Neural cell (in vitro differentiated cells): ENCODE measurements around the gene KCNIP4. TPM values are rescaled to one million over a fixed set of nuclear protein-coding genes. Genes with fewer than 3 reads are reported as not detected.

Experiments used
- H2AFZ ChIP-seq: fragments of 200-600, 300-800 bp; sonication (generic), shearing (Covaris generic); 2 replicates; pipeline ENCODE4 v1.6.0; 2014; ENCODE audit warnings: low read depth, mild to moderate bottlenecking, antibody characterized with exemption, low read length, moderate library complexity
- H3F3A ChIP-seq: fragments of 200-600 bp; shearing (Covaris generic); 2 replicates; pipeline ENCODE4 v1.6.1; 2016; ENCODE audit warnings: mild to moderate bottlenecking, moderate library complexity, mixed read lengths, antibody characterized with exemption, low read length; ENCODE audit not compliant: insufficient read depth, poor library complexity, severe bottlenecking
- H3K27ac ChIP-seq: fragments of 200-600, 300-800 bp; sonication (generic), shearing (Covaris generic); 2 replicates; pipeline ENCODE4 v1.5.1; 2014; ENCODE audit warnings: mild to moderate bottlenecking, low read length, moderate library complexity
- H3K27me3 ChIP-seq: fragments of 300-800, 200-600 bp; sonication (generic), shearing (Covaris generic); 2 replicates; pipeline ENCODE4 v1.6.0; 2014; ENCODE audit warnings: mild to moderate bottlenecking, low read depth, low read length, moderate library complexity; ENCODE audit not compliant: insufficient read depth
- H3K36me3 ChIP-seq: fragments of 300-800, 200-600 bp; sonication (generic), shearing (Covaris generic); 2 replicates; pipeline ENCODE4 v1.5.1; 2014; ENCODE audit warnings: mild to moderate bottlenecking, antibody characterized with exemption, low read length, moderate library complexity; ENCODE audit not compliant: insufficient read depth
- H3K4me2 ChIP-seq: fragments of 300-800, 200-600 bp; sonication (generic), shearing (Covaris generic); 2 replicates; pipeline ENCODE4 v1.6.0; 2014; ENCODE audit warnings: mild to moderate bottlenecking, low read length
- H3K4me3 ChIP-seq: fragments of 300-800, 200-600 bp; sonication (generic), shearing (Covaris generic); 2 replicates; pipeline ENCODE4 v1.5.1; 2014; ENCODE audit warnings: mild to moderate bottlenecking, low read length, moderate library complexity
- H3K79me2 ChIP-seq: fragments of 200-600 bp; shearing (Covaris generic); replicated peaks from 2 replicates; pipeline ENCODE4 v1.6.0; 2014; ENCODE audit warnings: mild to moderate bottlenecking, low read length, moderate library complexity; ENCODE audit not compliant: insufficient read depth
- H3K9ac ChIP-seq: fragments of 300-800, 200-600 bp; sonication (generic), shearing (Covaris generic); 2 replicates; pipeline ENCODE4 v1.6.1; 2016; ENCODE audit warnings: mild to moderate bottlenecking, low read length, mixed read lengths
- H3K9me2 ChIP-seq: fragments of 200-600 bp; shearing (Covaris generic); 2 replicates; pipeline ENCODE4 v1.6.1; 2016; ENCODE audit warnings: mild to moderate bottlenecking, low read length, mixed read lengths; ENCODE audit not compliant: insufficient read depth
- H3K9me3 ChIP-seq: fragments of 200-600, 300-800 bp; sonication (generic), shearing (Covaris generic); 2 replicates; pipeline ENCODE4 v1.6.1; 2016; ENCODE audit warnings: mild to moderate bottlenecking, mixed run types, low read length, moderate library complexity, mixed read lengths
- H4K20me1 ChIP-seq: fragments of 200-600 bp; shearing (Covaris generic); 2 replicates; pipeline ENCODE4 v1.6.1; 2016; ENCODE audit warnings: mild to moderate bottlenecking, mixed run types; ENCODE audit not compliant: insufficient read depth
- EP300 ChIP-seq: fragments of 450-650 bp; conservative IDR thresholded peaks from 2 replicates; pipeline ENCODE4 v1.6.1; 2014; ENCODE audit warnings: antibody characterized with exemption, mild to moderate bottlenecking, moderate library complexity; ENCODE audit not compliant: poor library complexity, severe bottlenecking
- EZH2 ChIP-seq: fragments of 200-600, 300-800 bp; shearing (Covaris generic), sonication (generic); IDR thresholded peaks from 2 replicates; pipeline ENCODE4 v1.6.1; 2014; ENCODE audit warnings: antibody characterized with exemption, low read length, borderline replicate concordance, mild to moderate bottlenecking; ENCODE audit not compliant: insufficient read depth, poor library complexity, severe bottlenecking
- MXI1 ChIP-seq: fragments of 450-650 bp; conservative IDR thresholded peaks from 2 replicates; pipeline ENCODE4 v1.6.1; 2014; ENCODE audit warnings: antibody characterized with exemption, mild to moderate bottlenecking; ENCODE audit not compliant: poor library complexity, severe bottlenecking
- POLR2AphosphoS5 ChIP-seq: IDR thresholded peaks from 2 replicates; pipeline ENCODE4 v1.6.1; 2012
- RAD21 ChIP-seq: fragments of 450-650 bp; conservative IDR thresholded peaks from 2 replicates; pipeline ENCODE4 v1.6.1; 2014; ENCODE audit warnings: antibody characterized with exemption, mild to moderate bottlenecking, moderate library complexity
- REST ChIP-seq: IDR thresholded peaks from 2 replicates; pipeline ENCODE4 v1.6.1; 2012; ENCODE audit warnings: borderline replicate concordance
- SMC3 ChIP-seq: fragments of 450-650 bp; conservative IDR thresholded peaks from 2 replicates; pipeline ENCODE4 v1.6.1; 2014; ENCODE audit warnings: antibody characterized with exemption, mild to moderate bottlenecking, moderate library complexity; ENCODE audit not compliant: poor library complexity
- TAF1 ChIP-seq: IDR thresholded peaks from 2 replicates; pipeline ENCODE4 v1.6.1; 2012; ENCODE audit warnings: low read depth
- polyA plus RNA-seq: library from polyadenylated mRNA; depleted of rRNA; stranded (reverse); fragments of >200 nt; gene quantifications from 2 replicates; pipeline ENCODE4 v1.2.3, GENCODE V29; 2014
- TF ChIP-seq, protein P1 (sequence below): fragments of 450-650 bp; IDR thresholded peaks from 2 replicates; pipeline ENCODE4 v1.5.1; 2014; ENCODE audit warnings: antibody characterized with exemption, mild to moderate bottlenecking, moderate library complexity; ENCODE audit not compliant: poor library complexity, severe bottlenecking

The KCNIP4 gene
- polyA plus RNA-seq, 1 donor from 2014 or later, result 22.8 TPM

DNA sequence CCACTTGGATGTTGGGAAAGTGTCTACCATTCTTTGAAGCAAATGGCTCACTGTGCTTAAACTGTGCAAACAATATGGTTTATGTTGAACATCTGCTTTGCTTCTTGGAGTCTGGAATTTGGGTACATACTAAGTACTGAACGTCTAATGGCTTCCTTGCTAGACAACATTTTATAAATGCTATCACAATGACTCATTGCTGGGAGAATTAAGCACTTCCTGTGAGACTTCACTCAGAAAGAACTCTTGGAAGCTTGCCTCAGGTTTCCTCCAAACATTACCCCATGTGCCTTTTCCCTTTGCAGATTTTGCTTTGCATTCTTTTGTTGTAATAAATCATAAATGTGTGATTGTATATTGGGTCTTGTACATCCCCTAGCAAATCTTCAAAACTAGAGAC lies 1108.6 kb downstream of the KCNIP4 start:
- no peak overlapping the region for H3K4me2 ChIP-seq
- H3K79me2 ChIP-seq, result no peaks in the 10 kb centered on the region
- no peaks in the 10 kb centered on the region for H3K9me3 ChIP-seq
- no peak overlapping the region for H3K4me3 ChIP-seq
- no peak overlapping the region for H2AFZ ChIP-seq
- no peak overlapping the region for H3K27ac ChIP-seq
- H3K36me3 ChIP-seq, result no peaks in the 10 kb centered on the region
- no peaks in the 10 kb centered on the region for H3F3A ChIP-seq
- H3K9ac ChIP-seq, result no peak overlapping the region
- H4K20me1 ChIP-seq, result no peaks in the 10 kb centered on the region
- H3K9me2 ChIP-seq, result no peaks in the 10 kb centered on the region
- TF ChIP-seq RAD21, result no peak
- TF ChIP-seq SMC3, result no peak
- no peak for TF ChIP-seq EZH2
- no peak for TF ChIP-seq EP300
- no peak for TF ChIP-seq MXI1
- no peak for TF ChIP-seq REST
- H3K27me3 ChIP-seq, result no peaks in the 10 kb centered on the region

DNA sequence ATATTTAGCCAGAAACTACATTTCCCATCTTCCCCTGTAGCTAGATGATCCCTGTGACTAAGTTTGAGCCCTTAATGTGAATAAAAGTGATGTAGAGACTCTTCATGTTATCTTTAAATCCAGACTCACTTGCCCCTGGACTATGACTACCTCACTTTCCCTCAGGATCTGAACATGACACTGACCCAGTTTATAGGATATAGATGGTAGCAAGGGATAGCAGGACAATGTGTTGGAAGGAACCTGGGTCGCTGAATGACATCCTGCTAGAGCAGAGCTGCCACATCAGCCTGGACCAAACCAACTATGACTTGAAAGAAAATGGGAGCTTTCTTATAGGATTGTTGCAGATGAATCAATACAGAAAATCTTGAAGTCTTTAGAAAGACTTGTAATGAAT lies 1110.1 kb downstream of the KCNIP4 start:
- H3K4me3 ChIP-seq, result no peak overlapping the region
- no peak overlapping the region for H2AFZ ChIP-seq
- no peaks in the 10 kb centered on the region for H3F3A ChIP-seq
- H3K9me3 ChIP-seq, result no peaks in the 10 kb centered on the region
- no peaks in the 10 kb centered on the region for H3K79me2 ChIP-seq
- no peaks in the 10 kb centered on the region for H3K36me3 ChIP-seq
- H3K4me2 ChIP-seq, result no peak overlapping the region
- no peaks in the 10 kb centered on the region for H3K27me3 ChIP-seq
- no peak overlapping the region for H3K9ac ChIP-seq
- no peaks in the 10 kb centered on the region for H3K9me2 ChIP-seq
- TF ChIP-seq REST, result no peak
- no peak for TF ChIP-seq TAF1
- TF ChIP-seq, protein P1, sequence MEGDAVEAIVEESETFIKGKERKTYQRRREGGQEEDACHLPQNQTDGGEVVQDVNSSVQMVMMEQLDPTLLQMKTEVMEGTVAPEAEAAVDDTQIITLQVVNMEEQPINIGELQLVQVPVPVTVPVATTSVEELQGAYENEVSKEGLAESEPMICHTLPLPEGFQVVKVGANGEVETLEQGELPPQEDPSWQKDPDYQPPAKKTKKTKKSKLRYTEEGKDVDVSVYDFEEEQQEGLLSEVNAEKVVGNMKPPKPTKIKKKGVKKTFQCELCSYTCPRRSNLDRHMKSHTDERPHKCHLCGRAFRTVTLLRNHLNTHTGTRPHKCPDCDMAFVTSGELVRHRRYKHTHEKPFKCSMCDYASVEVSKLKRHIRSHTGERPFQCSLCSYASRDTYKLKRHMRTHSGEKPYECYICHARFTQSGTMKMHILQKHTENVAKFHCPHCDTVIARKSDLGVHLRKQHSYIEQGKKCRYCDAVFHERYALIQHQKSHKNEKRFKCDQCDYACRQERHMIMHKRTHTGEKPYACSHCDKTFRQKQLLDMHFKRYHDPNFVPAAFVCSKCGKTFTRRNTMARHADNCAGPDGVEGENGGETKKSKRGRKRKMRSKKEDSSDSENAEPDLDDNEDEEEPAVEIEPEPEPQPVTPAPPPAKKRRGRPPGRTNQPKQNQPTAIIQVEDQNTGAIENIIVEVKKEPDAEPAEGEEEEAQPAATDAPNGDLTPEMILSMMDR, result no peak
- TF ChIP-seq POLR2AphosphoS5, result no peak
- no peak for TF ChIP-seq EZH2
- no peak for TF ChIP-seq RAD21
- TF ChIP-seq EP300, result no peak
- TF ChIP-seq MXI1, result no peak
- no peak for TF ChIP-seq SMC3
- no peaks in the 10 kb centered on the region for H4K20me1 ChIP-seq
- H3K27ac ChIP-seq, result no peak overlapping the region
